Occipital lobe (tissue), 2 donors: ENCODE results near the gene LYRM4. TPM values are rescaled to one million over a fixed set of nuclear protein-coding genes. Genes with fewer than 3 reads are reported as not detected.

Experiments used
- DNase-seq: peaks from one replicate; lab custom pipeline; 2025; lab: John Stamatoyannopoulos, UW
- total RNA-seq: library from RNA; depleted of rRNA; stranded (reverse); fragments of >200 nt; gene quantifications from one replicate; pipeline ENCODE4 v1.2.3, GENCODE V29; 2014

The LYRM4 gene
- total RNA-seq, 1 donor from 2014 or later: 16.2 TPM

GRCh38 chr6:5099537-5099936 lies 161.2 kb downstream of the LYRM4 start:
- DNase-seq: no peak

- no peak for DNase-seq
Measured at GRCh38 chr6:5098501-5099270, 162.1 kb downstream of the LYRM4 start.

GRCh38 chr6:5096482-5096881 lies 164.3 kb downstream of the LYRM4 start:
- no peak for DNase-seq

GRCh38 chr6:5095236-5095635 lies 165.5 kb downstream of the LYRM4 start:
- DNase-seq: no peak

- DNase-seq: no peak
Measured at GRCh38 chr6:5094327-5094726, 166.4 kb downstream of the LYRM4 start.

GRCh38 chr6:5093231-5094015 lies 167.3 kb downstream of the LYRM4 start:
- no peak for DNase-seq

- DNase-seq: no peak
Measured at GRCh38 chr6:5091210-5092069, 169.3 kb downstream of the LYRM4 start.

- DNase-seq: no peak
Measured at GRCh38 chr6:5090603-5091002, 170.1 kb downstream of the LYRM4 start.

GRCh38 chr6:5089481-5090438 lies 171.0 kb downstream of the LYRM4 start:
- no peak for DNase-seq

- DNase-seq: no peak
Measured at GRCh38 chr6:5088780-5089179, 172.0 kb downstream of the LYRM4 start.

- peak; percentile 36 for DNase-seq
Measured at GRCh38 chr6:5087389-5087788, 173.4 kb downstream of the LYRM4 start.

- no peak for DNase-seq
Measured at GRCh38 chr6:5086294-5086890, 174.4 kb downstream of the LYRM4 start.

- no peak for DNase-seq
Measured at GRCh38 chr6:5085648-5086293, 175.0 kb downstream of the LYRM4 start.

- no peak for DNase-seq
Measured at GRCh38 chr6:5084781-5085647, 175.7 kb downstream of the LYRM4 start, which contains the start of gene PPP1R3G. PPP1R3G (plus strand) TSS chr6:5085341; CDS start chr6:5085486, 145 bp downstream.

- no peak for DNase-seq
Measured at GRCh38 chr6:5084360-5084780, 176.4 kb downstream of the LYRM4 start.

GRCh38 chr6:5083813-5084359 lies 176.9 kb downstream of the LYRM4 start:
- DNase-seq: no peak

GRCh38 chr6:5083307-5083583 lies 177.5 kb downstream of the LYRM4 start:
- DNase-seq: no peak

GRCh38 chr6:5082487-5083306 lies 178.1 kb downstream of the LYRM4 start:
- no peak for DNase-seq
